IMR-90 (cell line): ENCODE results near the gene MAK. TPM values are rescaled to one million over a fixed set of nuclear protein-coding genes. Genes with fewer than 3 reads are reported as not detected.
A peak's percentile ranks its signal among the peaks of the same experiment; 100 is the strongest.

Experiments
- ATAC-seq: fragments of 200-7000 bp; cut with Tn5 transposase; 2 replicates; pipeline ENCODE4 v1.9.1; 2020; ENCODE audit warnings: low read depth, mild to moderate bottlenecking, moderate library complexity
- BruUV-seq: library from RNA; stranded (reverse); fragments of 400-500 nt; replicated peaks from 2 replicates; lab custom pipeline; 2021; lab: Mats Ljungman, UMichigan
- CTCF ChIA-PET: fragments of 300-600 bp; formaldehyde crosslinking; extraction: SDS; loops from one replicate; lab custom pipeline; 2021; ENCODE audit warnings: antibody characterized with exemption; lab: Yijun Ruan, JAX
- POLR2A ChIA-PET: fragments of 300-600 bp; sonication (Branson Sonifier 250); formaldehyde crosslinking; loops from one replicate; lab custom pipeline; 2022; ENCODE audit warnings: antibody characterized with exemption; ENCODE audit not compliant: unreplicated experiment; lab: Charles Lee
- DNase-seq: peaks from one replicate; pipeline ENCODE4 v3.0.0; 2013
- H2AFZ ChIP-seq: replicated peaks from 2 replicates; pipeline ENCODE3; 2013; ENCODE audit warnings: low read length, mild to moderate bottlenecking; ENCODE audit not compliant: poor library complexity
- H2AK5ac ChIP-seq: 2 replicates; pipeline ENCODE4 v1.6.1; 2013; ENCODE audit warnings: low read depth, low read length, inconsistent platforms
- H2AK9ac ChIP-seq: replicated peaks from 2 replicates; pipeline ENCODE3; 2013; ENCODE audit warnings: mild to moderate bottlenecking, low read depth, low read length, moderate library complexity; ENCODE audit not compliant: poor library complexity
- H2BK120ac ChIP-seq: 2 replicates; pipeline ENCODE4 v1.6.1; 2013; ENCODE audit warnings: low read depth, low read length, inconsistent platforms
- H2BK15ac ChIP-seq: 3 replicates; pipeline ENCODE4 v1.6.1; 2013; ENCODE audit warnings: low read depth, low read length, inconsistent platforms
- H2BK20ac ChIP-seq: 2 replicates; pipeline ENCODE4 v1.6.1; 2013; ENCODE audit warnings: low read depth, mild to moderate bottlenecking, inconsistent platforms, low read length, moderate library complexity
- H2BK5ac ChIP-seq: 2 replicates; pipeline ENCODE4 v1.6.1; 2013; ENCODE audit warnings: mild to moderate bottlenecking, low read depth, low read length, inconsistent platforms; ENCODE audit not compliant: poor library complexity, severe bottlenecking
- H3K14ac ChIP-seq: replicated peaks from 2 replicates; pipeline ENCODE4 v1.6.1; 2013; ENCODE audit warnings: low read depth, low read length, inconsistent platforms
- H3K18ac ChIP-seq: 2 replicates; pipeline ENCODE4 v1.6.1; 2013; ENCODE audit warnings: low read depth, low read length, control low read depth
- H3K23ac ChIP-seq: 2 replicates; pipeline ENCODE4 v1.6.1; 2013; ENCODE audit warnings: low read depth, low read length, inconsistent platforms
- H3K27ac ChIP-seq: 2 replicates; pipeline ENCODE4 v1.5.1; 2013; ENCODE audit warnings: mild to moderate bottlenecking, control low read depth, low read length; ENCODE audit not compliant: insufficient read depth
- H3K27me3 ChIP-seq: 2 replicates; pipeline ENCODE4 v1.6.1; 2013; ENCODE audit warnings: low read length; ENCODE audit not compliant: control insufficient read depth, insufficient read depth
- H3K36me3 ChIP-seq: 2 replicates; pipeline ENCODE4 v1.6.1; 2013; ENCODE audit warnings: low read length, mixed read lengths; ENCODE audit not compliant: control insufficient read depth, insufficient read depth
- H3K4ac ChIP-seq: 2 replicates; pipeline ENCODE4 v1.6.1; 2013; ENCODE audit warnings: low read depth, low read length, inconsistent platforms
- H3K4me1 ChIP-seq: 2 replicates; pipeline ENCODE4 v1.6.1; 2013; ENCODE audit warnings: low read length, mixed read lengths; ENCODE audit not compliant: control insufficient read depth, insufficient read depth
- H3K4me2 ChIP-seq: 2 replicates; pipeline ENCODE4 v1.6.1; 2013; ENCODE audit warnings: low read depth, mild to moderate bottlenecking, control low read depth, low read length, moderate library complexity
- H3K4me3 ChIP-seq: 2 replicates; pipeline ENCODE4 v1.5.1; 2013; ENCODE audit warnings: low read depth, mild to moderate bottlenecking, control low read depth, low read length, moderate library complexity; ENCODE audit not compliant: insufficient read depth
- H3K56ac ChIP-seq: 2 replicates; pipeline ENCODE4 v1.6.1; 2013; ENCODE audit warnings: low read length, inconsistent platforms; ENCODE audit not compliant: insufficient read depth; ENCODE audit errors: extremely low read depth
- H3K79me1 ChIP-seq, 2 experiments: 2 replicates each; pipeline ENCODE4 v1.6.1; 2013; ENCODE audit warnings: low read length in 2 of 2, inconsistent platforms in 1 of 2, low read depth in 1 of 2
- H3K9ac ChIP-seq: 2 replicates; pipeline ENCODE4 v1.6.1; 2013; ENCODE audit warnings: low read depth, low read length, control low read depth
- H3K9me1 ChIP-seq: 2 replicates; pipeline ENCODE4 v1.6.1; 2013; ENCODE audit warnings: low read length, inconsistent platforms; ENCODE audit not compliant: insufficient read depth
- H3K9me3 ChIP-seq: 2 replicates; pipeline ENCODE4 v1.6.1; 2013; ENCODE audit warnings: low read length; ENCODE audit not compliant: control insufficient read depth, insufficient read depth
- H4K20me1 ChIP-seq: 2 replicates; pipeline ENCODE4 v1.6.1; 2013; ENCODE audit warnings: low read length, inconsistent platforms; ENCODE audit not compliant: insufficient read depth
- H4K5ac ChIP-seq: 2 replicates; pipeline ENCODE4 v1.6.1; 2013; ENCODE audit warnings: mild to moderate bottlenecking, low read depth, low read length, control low read depth
- H4K8ac ChIP-seq, 2 experiments: 2 replicates each; pipeline ENCODE4 v1.6.1; 2013; ENCODE audit warnings: low read depth in 2 of 2, low read length in 2 of 2, control low read depth in 1 of 2, inconsistent platforms in 1 of 2
- H4K91ac ChIP-seq: 2 replicates; pipeline ENCODE4 v1.6.1; 2013; ENCODE audit warnings: low read depth, low read length, inconsistent platforms; ENCODE audit not compliant: insufficient read depth
- BHLHE40 ChIP-seq: fragments of 150-350 bp; IDR thresholded peaks from 2 replicates; pipeline ENCODE4 v1.6.1; 2016; ENCODE audit warnings: mild to moderate bottlenecking, low read depth, low read length
- FOS ChIP-seq: fragments of 150-350 bp; IDR thresholded peaks from 2 replicates; pipeline ENCODE4 v1.6.1; 2016; ENCODE audit warnings: low read depth, low read length
- MAFK ChIP-seq: IDR thresholded peaks from 2 replicates; pipeline ENCODE4 v1.6.1; 2012; ENCODE audit warnings: low read depth, low read length, improper control_type of control experiment
- MXI1 ChIP-seq: IDR thresholded peaks from 2 replicates; pipeline ENCODE4 v1.6.1; 2012; ENCODE audit warnings: low read depth, mild to moderate bottlenecking, low read length, moderate library complexity, borderline replicate concordance
- POLR2A ChIP-seq: IDR thresholded peaks from 2 replicates; pipeline ENCODE4 v1.6.1; 2012; ENCODE audit warnings: mild to moderate bottlenecking, low read depth, low read length
- RAD21 ChIP-seq: IDR thresholded peaks from 2 replicates; pipeline ENCODE4 v1.6.1; 2012; ENCODE audit warnings: low read length, improper control_type of control experiment
- RFX5 ChIP-seq: IDR thresholded peaks from 2 replicates; pipeline ENCODE4 v1.8.0; 2012; ENCODE audit warnings: low read depth, mild to moderate bottlenecking, low read length, moderate library complexity
- USF2 ChIP-seq: fragments of 150-350 bp; IDR thresholded peaks from 2 replicates; pipeline ENCODE4 v1.6.1; 2017; ENCODE audit warnings: mild to moderate bottlenecking, antibody characterized with exemption, low read length, low read depth
- WGBS, 2 experiments: methylation state at CpG; one replicate each; pipeline versions ENCODE4 v1.1.5 to v1.1.7; 2013; ENCODE audit warnings: missing lambda C conversion rate in 2 of 2; ENCODE audit not compliant: insufficient read length in 1 of 2; ENCODE audit errors: extremely low coverage in 2 of 2; 5-methylcytosine and 5-hydroxymethylcytosine counted together
- dilution Hi-C: fragments of 300-500 bp; cut with HindIII; formaldehyde crosslinking; loops from one replicate; pipeline ENCODE4 v1.14.3; 2018; ENCODE audit warnings: low sequenced_read_pairs; ENCODE audit not compliant: unreplicated experiment
- in situ Hi-C: fragments of 300-500 bp; cut with MboI; formaldehyde crosslinking; loops from 3 replicates; pipeline ENCODE4 v1.14.3; 2019; ENCODE audit warnings: low sequenced_read_pairs, inconsistent platforms, mixed read lengths
- intact Hi-C: fragments of 100-400 bp; cut with micrococcal nuclease; formaldehyde crosslinking; loops from 2 replicates; pipeline ENCODE4 v1.10.0; 2022
- polyA plus RNA-seq, 3 experiments: library from polyadenylated mRNA; depleted of rRNA; stranded (reverse); fragments of >200 nt; gene quantifications; 2 replicates each; pipeline ENCODE4 v1.2.3, GENCODE V29; 2012; ENCODE audit warnings: low replicate concordance in 1 of 3
- total RNA-seq: library from RNA; depleted of rRNA; stranded (reverse); fragments of >200 nt; gene quantifications from 2 replicates; pipeline ENCODE4 v1.2.3, GENCODE V29; 2012
- TF ChIP-seq, protein P1 (sequence below): conservative IDR thresholded peaks from 2 replicates; pipeline ENCODE4 v1.5.1; 2012; ENCODE audit warnings: mild to moderate bottlenecking, low read depth, low read length, improper control_type of control experiment

MAK gene
- total and polyA plus RNA-seq, 2 of the 4 experiments (the other 2 are of a cell fraction) = not detected

DNA sequence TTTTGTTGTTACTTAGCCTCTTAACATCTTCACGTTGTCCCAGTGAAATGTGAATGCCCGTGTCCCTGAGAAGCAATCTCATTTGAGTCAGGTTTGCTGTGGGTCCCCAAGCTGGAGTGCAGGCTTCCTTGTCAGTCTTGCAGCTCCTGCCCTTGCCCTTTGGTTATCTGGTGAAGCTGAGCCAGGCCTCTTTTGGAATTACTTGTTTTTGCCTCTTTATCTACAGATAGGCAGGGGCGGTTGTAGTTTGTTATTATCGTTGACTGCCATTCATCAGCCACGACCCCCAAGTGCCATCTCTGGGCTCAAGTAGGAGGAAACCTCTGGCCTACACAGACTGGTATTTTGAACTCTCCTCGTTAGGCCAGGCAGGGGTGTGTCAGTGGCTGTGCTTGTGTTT, 113.3 kb downstream of the MAK start:
- H2AK9ac ChIP-seq = no peak overlapping the region
- H3K23ac ChIP-seq = 0 out of 2 replicates have a peak overlapping the region, but pooled peaks have one; percentile 99
- H3K27ac ChIP-seq = no peak overlapping the region
- no peak overlapping the region for H3K4me3 ChIP-seq
- H3K4me2 ChIP-seq = no peak overlapping the region
- no peaks in the 10 kb centered on the region for H3K27me3 ChIP-seq
- no peak overlapping the region for H3K56ac ChIP-seq
- H3K9me3 ChIP-seq = no peaks in the 10 kb centered on the region
- no peak overlapping the region for H2BK120ac ChIP-seq
- H2AK5ac ChIP-seq = no peak overlapping the region
- H2BK20ac ChIP-seq = no peak overlapping the region
- H3K4ac ChIP-seq = no peak overlapping the region
- no peak overlapping the region for H3K18ac ChIP-seq
- DNase-seq (no peak), ATAC-seq (no peak)
- dilution Hi-C loops (no loop called here), intact Hi-C loops (no loop called here), in situ Hi-C loops (loop anchor here (25.0 kb wide), 1 partner anchor 1238 kb away; no protein-coding TSS in a partner anchor)
- peaks cover 31 to 61% of the 10 kb centered on the region in 2 experiments for H3K79me1 ChIP-seq
- WGBS, 2 experiments = 88% methylated on average over 2 of the region's 6 CpGs; no CpG with 5 or more reads in 1 of the 2 experiments
- no peak for TF ChIP-seq USF2
- no peak for TF ChIP-seq MXI1
- no peak for TF ChIP-seq RAD21
- TF ChIP-seq MAFK = no peak
- no peak for TF ChIP-seq RFX5
- no peak for TF ChIP-seq FOS
- TF ChIP-seq BHLHE40 = no peak
- TF ChIP-seq, protein P1, sequence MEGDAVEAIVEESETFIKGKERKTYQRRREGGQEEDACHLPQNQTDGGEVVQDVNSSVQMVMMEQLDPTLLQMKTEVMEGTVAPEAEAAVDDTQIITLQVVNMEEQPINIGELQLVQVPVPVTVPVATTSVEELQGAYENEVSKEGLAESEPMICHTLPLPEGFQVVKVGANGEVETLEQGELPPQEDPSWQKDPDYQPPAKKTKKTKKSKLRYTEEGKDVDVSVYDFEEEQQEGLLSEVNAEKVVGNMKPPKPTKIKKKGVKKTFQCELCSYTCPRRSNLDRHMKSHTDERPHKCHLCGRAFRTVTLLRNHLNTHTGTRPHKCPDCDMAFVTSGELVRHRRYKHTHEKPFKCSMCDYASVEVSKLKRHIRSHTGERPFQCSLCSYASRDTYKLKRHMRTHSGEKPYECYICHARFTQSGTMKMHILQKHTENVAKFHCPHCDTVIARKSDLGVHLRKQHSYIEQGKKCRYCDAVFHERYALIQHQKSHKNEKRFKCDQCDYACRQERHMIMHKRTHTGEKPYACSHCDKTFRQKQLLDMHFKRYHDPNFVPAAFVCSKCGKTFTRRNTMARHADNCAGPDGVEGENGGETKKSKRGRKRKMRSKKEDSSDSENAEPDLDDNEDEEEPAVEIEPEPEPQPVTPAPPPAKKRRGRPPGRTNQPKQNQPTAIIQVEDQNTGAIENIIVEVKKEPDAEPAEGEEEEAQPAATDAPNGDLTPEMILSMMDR = no peak
- TF ChIP-seq POLR2A = no peak
- peaks cover 13% of the 10 kb centered on the region for H3K9me1 ChIP-seq
- H3K9ac ChIP-seq = no peak overlapping the region
- H4K5ac ChIP-seq = no peak overlapping the region
- ChIA-PET CTCF (no interaction called here), POLR2A (no interaction called here)
- H4K20me1 ChIP-seq = peaks cover 7% of the 10 kb centered on the region; the same call in 1 of the 2 replicates
- peaks cover 6% of the 10 kb centered on the region for H3K4me1 ChIP-seq
- H2AFZ ChIP-seq = no peak overlapping the region
- no peak overlapping the region; the same call in 1 of the 2 replicates for H4K91ac ChIP-seq
- H2BK5ac ChIP-seq = no peak overlapping the region
- no peak overlapping the region for H2BK15ac ChIP-seq
- BruUV-seq = no TSS peak
- H3K36me3 ChIP-seq = peaks cover 32% of the 10 kb centered on the region
- H4K8ac ChIP-seq = no peak overlapping the region
- H3K14ac ChIP-seq = no peak overlapping the region
